HG03064 (cell line): Measurements from ENCODE around the gene GNAO1.
"Not testable (repeated sequence)": the region's sequence is repeated elsewhere in the genome, so short reads cannot be mapped to it uniquely, and the experiment has no call there.

Source experiments
- ATAC-seq: cut with Tn5 transposase; IDR thresholded peaks from one replicate; pipeline ENCODE4 v1.9.1; 2021; ENCODE audit warnings: low read depth; ENCODE audit not compliant: unreplicated experiment

GNAO1 gene

DNA sequence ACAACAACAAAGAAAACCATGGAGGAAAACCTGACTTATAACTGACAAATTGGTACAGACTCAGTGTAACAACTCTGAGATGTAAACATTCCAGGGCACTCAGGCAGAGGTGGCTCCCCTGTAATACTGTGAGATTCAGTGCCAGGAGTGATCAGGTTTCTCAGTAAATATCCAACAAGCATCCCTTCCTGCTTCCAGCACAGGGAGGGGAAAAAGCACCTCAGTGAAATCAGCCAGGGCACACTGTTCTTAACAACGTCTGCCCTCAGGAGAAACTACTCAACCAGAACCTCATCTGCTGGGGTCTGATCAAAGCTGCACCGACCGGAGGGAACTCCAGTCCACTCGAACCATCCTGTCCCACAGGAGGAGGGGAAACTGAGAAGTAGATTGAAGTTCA, 181.7 kb downstream of the GNAO1 start:
- ATAC-seq, result no peak

DNA sequence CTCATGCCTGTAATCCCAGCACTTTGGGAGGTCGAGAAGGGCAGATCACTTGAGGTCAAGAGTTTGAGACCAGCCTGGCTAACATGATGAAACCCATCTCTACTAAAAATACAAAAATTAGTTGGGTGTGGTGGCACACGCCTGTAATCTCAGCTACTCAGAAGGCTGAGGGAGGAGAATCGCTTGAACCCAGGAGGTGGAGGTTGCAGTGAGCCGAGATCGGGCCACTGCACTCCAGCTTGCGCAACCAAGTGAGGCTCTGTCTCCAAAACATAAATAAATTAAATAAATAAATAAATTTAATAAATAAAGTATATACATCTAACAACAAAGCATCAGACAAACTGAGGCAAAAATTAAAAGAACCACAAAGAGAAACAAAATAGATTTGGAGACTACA, 184.5 kb downstream of the GNAO1 start:
- ATAC-seq, result not testable (repeated sequence)

DNA sequence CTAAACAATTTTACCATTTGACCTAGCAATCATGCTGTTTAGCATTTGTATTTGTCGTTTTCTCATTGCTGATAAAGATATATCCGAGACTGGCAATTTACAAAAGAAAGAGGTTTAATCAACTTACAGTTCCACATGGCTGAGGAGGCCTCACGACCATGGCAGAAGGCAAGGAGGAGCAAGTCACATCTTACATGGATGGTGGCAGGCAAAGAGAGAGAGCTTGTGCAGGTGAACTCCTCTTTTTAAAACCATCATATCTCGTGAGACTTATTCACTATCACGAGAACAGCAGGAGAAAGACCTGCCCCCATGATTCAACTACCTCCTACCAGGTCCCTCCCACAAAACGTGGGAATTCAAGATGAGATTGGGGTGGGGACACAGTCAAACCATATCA, 187.8 kb downstream of the GNAO1 start:
- not testable (repeated sequence) for ATAC-seq

DNA sequence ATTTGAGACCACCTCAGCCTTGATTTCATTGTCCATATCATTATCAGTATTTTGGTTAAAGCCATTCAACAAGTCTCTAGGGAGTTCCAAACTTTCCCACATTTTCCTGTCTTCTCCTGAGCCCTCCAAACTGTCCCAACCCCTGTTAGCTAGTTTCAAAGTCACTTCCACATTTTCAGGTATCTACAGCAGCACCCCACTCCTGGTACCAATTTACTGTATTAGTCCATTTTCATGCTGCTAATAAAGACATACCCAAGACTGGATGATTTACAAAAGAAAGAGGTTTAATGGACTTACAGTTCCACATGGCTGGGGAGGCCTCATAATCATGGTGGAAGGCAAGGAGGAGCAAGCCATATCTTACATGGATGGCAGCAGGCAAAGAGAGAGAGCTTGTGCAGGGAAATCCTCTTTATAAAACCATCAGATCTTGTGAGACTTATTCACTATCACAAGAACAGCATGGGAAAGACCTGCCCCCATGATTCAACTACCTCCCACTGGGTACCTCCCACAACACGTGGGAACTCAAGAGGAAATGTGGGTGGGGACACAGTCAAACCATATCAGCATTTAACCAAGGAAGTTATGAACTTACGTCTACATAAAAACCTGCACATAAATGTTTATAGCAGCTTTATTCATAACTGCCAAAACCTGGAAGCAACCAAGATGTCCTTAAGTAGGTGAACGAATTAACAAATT, 189.6 kb downstream of the GNAO1 start:
- ATAC-seq, result not testable (repeated sequence)

DNA sequence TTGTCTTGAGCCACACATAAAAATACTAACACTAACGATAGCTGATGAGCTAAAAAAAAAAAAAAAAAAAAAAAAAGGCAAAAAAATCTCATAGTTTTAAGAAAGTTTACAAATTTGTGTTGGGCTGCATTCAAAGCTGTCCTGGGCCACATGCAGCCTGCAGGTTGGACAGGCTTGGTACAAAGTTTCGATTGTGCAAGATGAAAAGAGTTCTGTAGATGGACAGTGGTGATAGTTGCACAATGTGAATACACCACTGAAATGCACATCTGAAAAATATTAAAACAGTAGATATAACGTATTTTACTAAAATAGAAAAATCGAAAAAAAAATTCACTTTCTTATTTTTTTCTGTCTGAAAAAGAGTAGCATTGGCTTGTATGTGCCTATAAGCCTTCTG, 191.2 kb downstream of the GNAO1 start:
- no peak for ATAC-seq

DNA sequence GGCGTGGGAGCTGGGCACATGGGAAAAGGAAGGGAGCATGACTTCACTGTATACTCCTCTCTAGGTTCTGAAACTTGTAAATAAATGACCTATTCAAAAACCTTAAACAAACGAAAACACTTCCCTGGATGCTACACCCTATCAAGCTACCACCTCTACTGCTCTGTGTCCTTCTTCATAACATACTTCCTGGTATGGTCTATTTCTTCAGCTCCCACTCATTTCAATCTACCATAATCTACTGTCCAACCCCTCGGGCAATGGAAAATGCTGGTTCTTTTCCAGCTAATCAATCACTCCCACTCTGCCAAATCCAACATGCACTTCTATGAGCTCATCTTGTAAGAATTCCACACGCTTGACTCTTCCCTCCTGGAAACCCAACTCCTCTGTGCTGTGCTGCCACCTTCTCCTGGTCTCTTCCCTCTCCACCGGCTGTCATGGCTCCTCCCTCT, 191.6 kb downstream of the GNAO1 start:
- no peak for ATAC-seq

DNA sequence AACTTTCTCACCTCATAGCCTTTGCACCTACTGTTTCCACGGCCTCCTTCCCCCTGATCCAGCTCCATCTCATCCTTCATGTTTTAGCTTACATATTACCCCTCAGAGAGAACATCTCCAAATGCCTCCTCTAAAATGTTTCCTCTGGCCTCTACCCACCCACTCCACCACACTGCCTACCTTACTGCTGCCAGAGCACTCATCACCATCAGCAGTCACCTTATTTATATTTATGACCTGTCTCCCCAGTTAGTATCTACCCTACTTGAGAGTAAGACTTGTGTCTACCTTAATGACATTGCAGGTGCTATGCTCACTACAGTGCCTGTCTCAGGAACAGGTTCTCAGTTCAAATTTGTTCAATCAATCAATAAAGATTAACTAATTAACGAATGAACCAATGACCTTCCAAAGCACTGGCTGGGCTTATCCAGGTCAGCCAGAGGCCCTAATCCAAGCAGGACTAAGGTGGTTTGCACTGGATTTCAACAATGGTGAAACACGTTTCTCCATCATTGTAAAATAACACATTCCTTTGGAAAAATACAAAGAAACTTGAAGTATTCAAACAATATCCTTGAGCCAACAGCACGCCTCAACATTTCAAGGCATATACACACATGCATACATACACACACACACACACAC, 192.9 kb downstream of the GNAO1 start:
- no peak for ATAC-seq

DNA sequence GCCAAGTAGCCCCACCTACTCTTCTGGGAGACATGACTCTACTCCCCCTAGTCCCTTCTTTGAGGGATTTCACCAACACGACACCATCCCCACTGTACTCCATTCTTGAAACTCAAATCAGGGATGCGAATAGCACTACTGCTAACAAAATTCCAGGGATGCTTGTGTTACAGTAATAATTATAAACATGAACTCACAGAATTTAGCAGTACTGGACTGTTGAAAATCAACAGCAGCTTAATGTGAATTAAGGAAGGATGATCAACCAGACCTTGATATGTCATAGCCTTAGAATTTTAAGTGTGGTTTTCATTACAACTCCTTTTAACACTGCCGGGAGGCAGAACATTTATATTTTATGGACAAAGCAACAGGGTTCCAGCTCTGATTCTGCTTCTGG, 196.1 kb downstream of the GNAO1 start:
- ATAC-seq, result no peak

DNA sequence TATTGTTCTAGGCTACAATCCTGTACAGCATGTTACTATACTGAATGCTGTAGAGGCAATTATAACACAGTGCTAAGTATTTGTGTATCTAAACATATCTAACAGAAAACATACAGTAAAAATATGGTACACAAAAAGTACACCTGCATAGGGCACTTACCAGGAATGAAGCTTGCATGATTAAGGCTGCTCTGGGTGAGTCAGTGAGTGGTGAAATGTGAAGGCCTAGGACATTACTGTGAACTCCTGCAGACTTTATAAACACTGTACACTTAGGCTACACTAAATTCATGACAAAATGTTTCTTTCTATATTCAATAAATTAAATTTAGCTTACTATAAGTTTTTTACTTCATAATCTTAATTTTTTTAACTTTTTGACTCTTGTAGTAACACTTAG, 196.9 kb downstream of the GNAO1 start:
- ATAC-seq, result no peak

DNA sequence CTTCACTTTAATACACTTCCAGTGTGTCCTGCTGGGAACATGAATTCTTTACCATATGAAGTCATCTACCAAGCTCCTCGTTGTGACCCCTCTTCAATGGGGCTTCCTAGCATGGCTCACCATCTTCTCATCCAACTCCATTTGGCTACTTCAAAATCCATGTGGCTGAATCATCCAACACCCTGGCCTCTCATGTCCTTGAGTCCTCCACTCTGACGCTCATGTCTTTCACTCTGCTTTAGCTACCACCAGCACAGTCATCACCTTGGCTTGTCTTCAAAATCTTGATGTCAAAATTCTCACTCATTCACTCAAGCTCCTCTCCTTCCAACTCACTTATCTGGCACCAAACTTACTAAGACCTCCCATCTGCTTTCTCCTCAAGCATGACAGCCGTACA, 198.3 kb downstream of the GNAO1 start:
- ATAC-seq, result no peak

DNA sequence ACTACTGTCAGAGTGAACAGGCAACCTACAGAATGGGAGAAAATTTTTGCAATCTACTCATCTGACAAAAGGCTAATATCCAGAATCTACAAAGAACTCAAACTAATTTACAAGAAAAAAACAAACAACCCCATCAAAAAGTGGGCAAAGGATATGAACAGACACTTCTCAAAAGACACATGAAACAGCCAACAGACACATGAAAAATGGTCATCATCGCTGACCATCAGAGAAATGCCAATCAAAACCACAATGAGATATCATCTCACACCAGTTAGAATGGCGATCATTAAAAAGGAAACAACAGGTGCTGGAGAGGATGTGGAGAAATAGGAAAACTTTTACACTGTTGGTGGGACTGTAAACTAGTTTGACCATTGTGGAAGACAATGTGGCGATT, 205.4 kb downstream of the GNAO1 start:
- not testable (repeated sequence) for ATAC-seq

DNA sequence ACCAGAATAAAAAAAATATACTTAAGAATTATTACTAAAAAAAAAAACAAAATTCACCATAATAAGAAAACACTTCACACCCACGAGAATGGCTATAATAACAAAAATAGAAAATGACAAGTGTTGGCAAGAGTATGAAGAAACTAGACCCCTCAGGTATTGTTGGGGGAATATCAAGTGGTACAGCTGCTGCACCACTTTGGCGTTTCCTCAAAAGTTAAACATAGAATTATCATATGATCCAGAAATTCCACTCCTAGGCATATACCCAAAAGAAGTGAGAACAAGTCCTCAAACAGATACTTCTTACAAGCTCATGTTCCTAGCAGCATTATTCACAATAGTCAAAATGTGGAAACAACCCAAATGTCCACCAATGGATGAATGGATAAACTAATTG, 207.8 kb downstream of the GNAO1 start:
- ATAC-seq, result no peak

DNA sequence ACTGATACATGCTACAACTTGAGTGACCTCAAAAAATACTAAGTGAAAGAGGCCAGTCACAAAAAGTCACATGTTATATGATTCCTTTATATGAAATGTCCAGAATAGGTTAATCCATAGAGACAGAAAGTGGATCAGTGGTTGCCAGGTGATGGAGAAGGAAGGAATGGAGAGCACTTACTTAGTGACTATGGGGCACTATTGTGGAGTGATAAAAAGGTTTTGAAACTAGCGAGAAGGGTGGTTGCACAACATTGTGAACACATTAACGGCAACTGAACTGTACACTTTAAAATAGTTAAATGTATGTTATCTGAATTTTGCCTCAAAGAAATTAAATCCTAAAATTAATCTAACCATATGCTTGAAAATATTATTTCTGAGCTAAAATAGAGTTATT, 208.2 kb downstream of the GNAO1 start:
- no peak for ATAC-seq

DNA sequence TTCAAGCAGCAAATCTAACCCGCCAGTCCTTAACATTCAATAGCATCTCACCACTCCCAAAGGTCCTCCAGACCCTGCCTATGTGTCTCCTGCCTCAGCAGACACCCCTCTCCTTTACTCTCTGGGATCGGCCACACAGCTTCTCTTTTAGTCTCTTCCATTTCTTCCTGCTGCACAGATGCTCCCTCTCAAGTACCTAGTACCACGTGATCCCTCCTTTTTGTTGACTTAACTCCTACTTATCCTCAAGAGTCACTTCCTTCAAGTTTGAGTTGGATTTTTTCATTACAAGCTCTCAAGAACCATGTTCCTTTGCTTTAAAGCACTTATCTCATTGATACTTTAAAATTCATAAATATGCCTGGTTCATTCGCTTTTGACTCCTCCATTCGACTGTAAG, 209.2 kb downstream of the GNAO1 start:
- no peak for ATAC-seq

DNA sequence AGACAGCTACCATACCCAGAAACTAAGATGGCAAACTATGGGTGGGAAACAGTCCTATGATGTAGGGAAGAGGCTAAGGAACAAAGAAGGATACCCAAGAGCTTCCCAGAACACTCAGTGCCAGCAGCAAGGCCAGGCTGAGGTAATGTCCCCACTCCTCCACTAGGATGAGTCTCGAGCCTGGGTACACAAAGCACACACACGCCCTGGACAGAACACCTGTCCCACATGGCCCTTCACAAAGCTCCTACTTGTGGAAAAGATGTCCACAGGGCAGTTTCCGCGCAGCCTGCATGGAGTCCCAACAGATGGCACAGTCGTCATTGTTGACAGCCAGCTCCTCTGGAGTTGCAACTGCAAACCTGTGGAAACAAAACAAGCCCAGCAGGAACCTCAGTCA, 210.2 kb downstream of the GNAO1 start:
- no peak for ATAC-seq

DNA sequence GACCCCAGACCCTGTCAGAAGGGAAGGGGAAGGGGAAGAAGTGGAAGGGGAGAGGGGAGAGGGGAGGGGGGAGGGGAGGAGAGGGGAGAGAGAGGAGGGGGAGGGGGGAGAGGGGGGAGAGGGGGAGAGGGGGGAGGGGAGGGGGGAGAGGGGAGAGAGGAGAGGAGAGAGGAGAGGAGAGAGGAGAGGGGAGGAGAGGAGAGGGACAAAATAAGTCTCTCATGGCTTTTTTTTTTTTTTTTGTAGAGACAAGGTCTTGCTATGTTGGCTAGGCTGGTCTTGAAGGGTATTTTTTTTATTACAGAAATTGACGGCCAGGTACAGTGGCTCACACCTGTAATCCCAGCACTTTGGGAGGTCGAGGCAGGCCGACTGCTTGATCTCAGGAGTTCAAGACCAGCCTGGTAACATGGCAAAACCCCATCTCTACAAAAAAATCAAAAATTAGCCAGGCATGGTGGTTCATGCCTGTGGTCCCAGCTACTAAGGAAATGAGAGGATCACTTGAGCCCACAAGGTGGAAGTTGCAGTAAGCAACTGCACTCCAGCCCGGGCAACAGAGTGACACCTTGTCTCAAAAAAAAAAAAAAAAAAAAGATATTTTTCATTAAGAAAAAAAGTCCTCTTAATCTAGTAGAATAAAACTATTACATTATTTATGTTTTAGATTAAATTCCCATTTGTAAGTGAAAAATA, 214.8 kb downstream of the GNAO1 start:
- ATAC-seq, result no peak
